HG02678 (cell line): ENCODE data around the gene FMN2.

Source experiments
- ATAC-seq: cut with Tn5 transposase; IDR thresholded peaks from one replicate; pipeline ENCODE4 v1.9.1; 2021; ENCODE audit warnings: mild to moderate bottlenecking, moderate library complexity; ENCODE audit not compliant: unreplicated experiment

Gene FMN2

GRCh38 chr1:240091614-240092300 lies at the start of gene FMN2:
TSS of gene FMN2 (plus strand) at chr1:240091883. CDS start at chr1:240092110, 227 bp downstream.
- ATAC-seq: no peak

- ATAC-seq: no peak
Observed at GRCh38 chr1:240044620-240045019, 47.1 kb upstream of the FMN2 start.

- ATAC-seq: no peak
Observed at GRCh38 chr1:240046000-240046399, 45.7 kb upstream of the FMN2 start.

- no peak for ATAC-seq
Observed at GRCh38 chr1:240054109-240054701, 37.5 kb upstream of the FMN2 start.

- no peak for ATAC-seq
Observed at GRCh38 chr1:240055936-240056335, 35.7 kb upstream of the FMN2 start.

- no peak for ATAC-seq
Observed at GRCh38 chr1:240056350-240056749, 35.3 kb upstream of the FMN2 start.

GRCh38 chr1:240058049-240058448 lies 33.6 kb upstream of the FMN2 start:
- ATAC-seq: no peak

GRCh38 chr1:240068961-240069360 lies 22.7 kb upstream of the FMN2 start:
- no peak for ATAC-seq

GRCh38 chr1:240070188-240070587 lies 21.5 kb upstream of the FMN2 start:
- ATAC-seq: no peak

- no peak for ATAC-seq
Observed at GRCh38 chr1:240073097-240073496, 18.6 kb upstream of the FMN2 start.

GRCh38 chr1:240074422-240074821 lies 17.3 kb upstream of the FMN2 start:
- ATAC-seq: no peak

- no peak for ATAC-seq
Observed at GRCh38 chr1:240074908-240075307, 16.8 kb upstream of the FMN2 start.

- ATAC-seq: no peak
Observed at GRCh38 chr1:240084337-240084736, 7.3 kb upstream of the FMN2 start.

GRCh38 chr1:240084749-240085148 lies 6.9 kb upstream of the FMN2 start:
- no peak for ATAC-seq

- no peak for ATAC-seq
Observed at GRCh38 chr1:240086726-240087125, 5.0 kb upstream of the FMN2 start.

- ATAC-seq: no peak
Observed at GRCh38 chr1:240090014-240090413, 1.7 kb upstream of the FMN2 start.

- no peak for ATAC-seq
Observed at GRCh38 chr1:240090957-240091600, 604 bp upstream of the FMN2 start.

GRCh38 chr1:240092301-240093119 lies 827 bp downstream of the FMN2 start:
- no peak for ATAC-seq

- ATAC-seq: no peak
Observed at GRCh38 chr1:240093120-240093961, 1.7 kb downstream of the FMN2 start.

- no peak for ATAC-seq
Observed at GRCh38 chr1:240094041-240094722, 2.5 kb downstream of the FMN2 start.
